Stimulated activated CD4-positive, alpha-beta T cell treated with anti-CD3 and anti-CD28 coated beads, Interleukin-4, amount 100 ng/mL, for 48 hours (primary cell): ENCODE measurements around the gene DDC.
"Not testable (repeated sequence)": the region's sequence is repeated elsewhere in the genome, so short reads cannot be mapped to it uniquely, and the experiment has no call there.

Experiments used
- DNase-seq, 2 donors: peaks; one replicate each; pipeline ENCODE4 v3.0.0-alpha.2; 2020; ENCODE audit warnings: low read depth in 2 of 2

The DDC gene

DNA sequence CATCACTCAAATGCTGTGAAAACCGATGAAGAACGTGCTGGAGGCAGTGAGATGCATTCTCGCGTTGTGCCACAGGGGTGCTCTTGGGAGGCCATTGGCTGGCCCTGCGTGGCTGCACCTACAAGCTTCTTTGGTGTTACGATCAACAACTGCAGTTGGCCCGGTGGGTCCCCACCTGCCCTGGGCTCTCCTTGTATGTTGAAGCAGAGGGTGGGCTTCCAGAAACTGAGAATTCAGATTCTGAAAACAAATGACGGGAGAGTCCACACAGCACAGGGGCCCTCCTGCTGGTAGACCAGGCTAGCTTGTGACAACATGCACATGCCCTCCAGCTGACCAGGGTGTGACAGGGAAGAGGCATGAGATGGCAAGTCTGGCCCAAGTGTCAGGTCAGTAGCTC, 23.7 kb upstream of the DDC start:
- no peak for DNase-seq

GRCh38 chr7:50587737-50588136, 22.5 kb upstream of the DDC start:
- DNase-seq: no peak

DNA sequence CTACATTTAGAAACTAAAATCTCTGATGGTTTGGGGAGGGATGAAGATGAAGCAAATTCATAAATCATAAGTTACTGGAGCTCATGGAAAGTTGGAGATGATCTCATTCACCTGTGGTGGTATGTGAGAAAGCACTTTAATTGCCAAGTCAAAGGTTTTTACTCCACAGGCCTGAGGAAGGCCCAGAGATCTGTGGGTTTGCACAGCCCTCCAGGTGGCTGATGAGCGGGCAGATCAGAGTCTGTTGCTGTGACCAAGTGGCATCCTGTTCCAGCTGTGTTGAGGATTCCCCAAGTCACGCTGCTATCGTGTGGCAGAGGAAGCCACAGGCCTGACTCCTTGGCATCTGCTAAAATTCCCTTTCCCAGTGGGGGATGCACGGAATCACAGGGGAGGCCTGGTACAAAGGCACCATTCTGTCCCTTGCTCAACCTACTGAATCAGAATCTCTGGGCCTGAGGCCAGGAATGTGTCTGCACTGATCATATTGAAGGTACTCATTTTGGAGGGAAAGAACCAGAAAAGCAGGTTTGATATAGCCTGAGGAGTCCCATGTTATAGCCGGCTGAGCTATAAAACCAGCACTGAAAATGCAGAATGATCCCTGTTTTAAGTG, 19.7 kb upstream of the DDC start:
- DNase-seq: no peak

- no peak for DNase-seq
Measured at GRCh38 chr7:50584386-50584785, 19.2 kb upstream of the DDC start.

- DNase-seq: not testable (repeated sequence)
Measured at GRCh38 chr7:50583295-50583694, 18.1 kb upstream of the DDC start.

- not testable (repeated sequence) for DNase-seq
Measured at GRCh38 chr7:50582271-50582670, 17.1 kb upstream of the DDC start.

- not testable (repeated sequence) for DNase-seq
Measured at GRCh38 chr7:50580666-50581065, 15.5 kb upstream of the DDC start.

GRCh38 chr7:50580057-50580456, 14.9 kb upstream of the DDC start:
- no peak for DNase-seq

- DNase-seq: not testable (repeated sequence)
Measured at GRCh38 chr7:50578105-50578504, 12.9 kb upstream of the DDC start.

DNA sequence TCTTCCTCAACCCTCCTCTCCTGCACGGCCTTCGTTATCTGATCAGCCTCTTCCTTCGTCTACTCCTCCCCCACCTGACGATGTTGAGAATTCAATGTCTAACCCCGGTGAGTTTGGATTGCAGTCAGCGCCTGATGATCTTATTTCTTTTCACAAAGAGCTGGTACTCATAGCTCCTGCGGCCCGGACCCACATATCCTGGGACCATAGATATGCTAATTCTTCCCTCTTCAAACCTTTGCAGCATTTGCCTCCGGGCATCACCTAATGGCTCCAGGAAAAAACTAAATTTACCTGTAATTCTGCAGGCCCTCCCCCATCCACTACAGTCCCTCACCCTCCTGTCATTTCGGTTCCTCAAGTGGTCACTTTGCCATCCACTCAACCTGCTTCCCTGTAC, 12.4 kb upstream of the DDC start:
- DNase-seq: no peak

GRCh38 chr7:50576388-50576787, 11.2 kb upstream of the DDC start:
- not testable (repeated sequence) for DNase-seq

DNA sequence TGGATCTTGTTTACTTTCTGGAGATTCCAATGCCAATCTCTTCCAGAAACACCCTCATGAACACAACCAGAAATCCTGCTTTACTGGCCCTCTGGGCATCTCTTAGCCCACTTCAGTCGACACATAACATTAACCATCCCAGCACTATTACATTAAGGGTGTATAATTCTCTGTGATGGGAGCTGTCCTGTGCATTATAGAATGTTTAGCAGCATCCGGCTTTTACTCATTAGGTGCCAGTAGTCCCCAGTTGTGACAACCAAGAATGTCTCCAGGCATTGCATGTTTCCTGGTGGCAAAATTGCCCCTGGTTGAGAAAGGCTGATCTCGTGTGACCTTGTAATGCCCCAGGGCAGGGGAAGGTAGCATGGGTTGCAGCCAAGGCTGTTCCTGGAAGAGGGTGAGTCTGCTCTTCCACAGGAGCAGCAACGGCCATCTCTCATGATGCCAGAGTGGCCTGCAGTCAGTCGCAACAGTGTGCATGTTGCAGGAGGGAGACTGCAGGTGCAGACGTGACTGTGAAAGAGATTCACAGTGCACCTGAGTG, 2.6 kb upstream of the DDC start:
- no peak for DNase-seq

DNA sequence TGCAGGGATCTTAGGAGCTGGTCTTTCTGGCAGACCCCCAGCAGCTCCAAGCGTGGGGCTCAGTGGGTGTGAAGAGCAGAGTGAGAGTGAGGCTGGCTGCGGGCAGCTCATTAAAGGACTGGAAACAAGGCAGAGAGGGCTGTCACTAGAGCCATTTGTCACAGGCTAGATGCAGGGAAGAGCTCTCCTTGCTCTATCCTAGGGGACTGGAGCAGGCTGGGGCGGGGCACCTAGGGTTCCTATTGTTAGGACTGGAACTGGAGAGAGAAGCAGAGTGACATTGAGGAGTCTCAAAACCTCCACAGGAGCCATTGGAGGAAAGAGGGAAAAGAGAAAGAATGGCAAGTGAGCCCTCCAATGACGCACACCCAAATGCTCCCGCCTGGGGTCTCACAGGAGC, 772 bp upstream of the DDC start:
- DNase-seq: no peak

GRCh38 chr7:50565559-50565916, 333 bp upstream of the DDC start:
- no peak for DNase-seq

GRCh38 chr7:50564171-50564570, 1.0 kb downstream of the DDC start:
- no peak for DNase-seq

DNA sequence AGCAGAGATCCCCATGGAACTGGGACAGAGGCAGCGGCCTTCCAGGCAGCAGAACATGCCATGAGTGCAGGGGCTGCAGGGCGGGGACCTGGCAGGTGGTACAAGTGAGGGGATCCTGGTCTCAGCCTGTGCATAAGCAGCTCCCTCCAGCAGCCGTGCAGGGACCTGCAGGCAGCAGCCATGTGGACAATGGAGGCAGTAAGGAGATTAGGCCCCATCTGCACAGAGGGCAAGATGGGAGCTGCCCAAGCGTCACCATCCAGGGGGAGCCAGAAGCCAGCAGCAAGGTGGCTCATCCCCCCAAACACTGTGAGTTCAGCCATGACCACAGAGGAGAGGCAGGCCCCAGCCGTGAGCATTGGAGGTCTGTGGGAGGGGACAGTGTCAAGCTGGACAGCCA, 3.1 kb downstream of the DDC start:
- no peak for DNase-seq

- DNase-seq: no peak
Measured at GRCh38 chr7:50560865-50561351, 4.3 kb downstream of the DDC start.

DNA sequence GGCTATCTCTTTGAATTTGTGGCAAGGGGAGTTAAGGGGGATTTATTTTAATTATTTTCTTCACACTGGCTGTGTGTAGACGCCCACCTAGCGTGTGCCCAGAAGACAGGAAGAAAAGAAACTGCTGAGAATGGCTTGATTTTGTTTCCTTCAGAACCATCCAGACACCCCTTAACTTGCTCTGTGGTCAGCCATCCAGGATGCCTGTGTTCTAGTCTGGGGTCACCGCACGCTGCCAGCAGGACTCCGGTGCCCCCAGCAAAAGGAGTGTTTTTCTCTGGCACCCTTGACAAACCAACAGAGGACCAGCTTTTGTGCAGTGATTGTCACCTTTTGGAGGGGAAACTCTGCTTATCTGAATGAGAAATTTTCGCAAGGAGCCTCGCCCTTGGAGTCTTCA, 5.3 kb downstream of the DDC start:
- DNase-seq: no peak

DNA sequence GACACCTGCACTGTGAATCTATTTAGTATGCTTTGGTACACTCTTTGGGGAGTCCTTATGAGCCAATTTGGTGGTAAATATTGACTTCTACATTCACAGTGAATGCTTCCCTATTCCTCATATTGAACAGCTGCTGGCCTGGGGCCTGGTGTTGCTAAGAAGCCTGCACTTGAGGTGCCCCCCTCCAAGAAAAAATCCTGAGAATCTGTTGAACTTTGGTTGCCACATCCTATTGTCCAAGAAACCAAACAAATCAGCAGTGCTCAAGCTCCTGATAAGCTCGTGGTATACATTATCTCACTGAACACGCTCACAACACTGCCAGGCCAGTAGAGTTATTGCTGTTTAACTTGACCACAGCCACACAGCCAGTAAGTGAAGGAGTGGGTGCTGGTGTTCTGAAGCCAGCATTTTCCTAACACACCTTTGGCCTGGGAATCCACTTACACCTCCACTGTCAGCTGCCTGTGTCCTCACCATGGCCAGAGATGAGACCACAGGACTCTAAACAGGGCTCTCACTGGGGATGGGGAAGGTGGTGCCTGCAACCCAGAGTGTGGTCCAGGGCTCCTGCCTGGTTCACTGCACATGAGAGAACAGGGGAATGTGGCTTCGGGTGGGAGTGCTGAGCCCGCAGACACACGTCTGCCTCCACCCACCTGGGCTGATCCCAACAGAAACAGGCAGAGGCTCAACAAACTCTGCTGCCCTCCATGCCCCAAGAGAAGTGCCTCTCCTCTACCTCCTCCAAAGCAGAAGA, 6.7 kb downstream of the DDC start:
- no peak for DNase-seq

DNA sequence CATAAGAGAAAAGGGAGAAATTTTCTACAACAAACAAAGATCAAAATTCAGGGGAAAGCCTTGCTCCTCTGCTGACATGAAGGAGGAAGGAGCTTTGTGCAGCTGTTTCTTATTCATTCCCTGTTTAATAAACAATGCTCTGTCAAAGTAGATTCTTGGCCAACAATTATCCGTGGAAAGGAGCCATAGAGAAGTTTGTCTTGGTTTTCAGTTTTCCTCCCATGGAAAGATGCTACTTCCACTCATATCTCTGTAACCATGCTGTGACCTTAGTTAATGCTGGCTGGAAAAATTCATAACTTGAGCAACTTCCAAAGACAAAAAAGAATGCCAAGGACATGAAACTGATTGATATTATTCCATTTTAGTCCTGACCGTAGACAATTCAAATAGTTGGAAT, 8.1 kb downstream of the DDC start:
- no peak for DNase-seq

- no peak for DNase-seq
Measured at GRCh38 chr7:50556247-50556991, 8.8 kb downstream of the DDC start.

DNA sequence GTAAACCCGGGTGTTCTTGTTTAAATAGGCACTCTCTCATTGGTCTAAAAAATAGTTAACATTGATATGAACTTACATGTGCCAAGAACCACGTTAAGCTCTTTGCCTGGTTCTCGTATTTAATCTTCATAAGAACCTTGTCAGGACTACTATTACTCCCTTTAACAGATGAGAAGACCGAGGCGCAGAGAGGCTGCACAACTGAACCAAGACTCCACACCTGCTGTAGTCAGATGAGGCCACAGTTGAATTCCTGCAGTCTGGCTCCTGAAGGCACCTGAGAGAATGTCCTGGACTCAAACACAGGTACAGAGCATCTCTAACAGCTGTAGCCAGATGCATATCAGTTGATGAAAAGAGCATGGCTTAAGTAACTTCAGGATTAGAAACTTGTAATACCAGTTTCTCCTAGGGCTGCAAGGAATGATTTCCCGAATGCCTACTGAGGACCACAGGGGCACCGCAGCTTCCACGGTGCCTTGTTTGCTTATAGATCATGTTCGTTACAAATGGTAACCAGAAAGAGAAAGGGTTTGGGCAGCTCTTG, 9.5 kb downstream of the DDC start:
- DNase-seq: no peak
